ENCODE results near the gene EMCN.

DNA sequence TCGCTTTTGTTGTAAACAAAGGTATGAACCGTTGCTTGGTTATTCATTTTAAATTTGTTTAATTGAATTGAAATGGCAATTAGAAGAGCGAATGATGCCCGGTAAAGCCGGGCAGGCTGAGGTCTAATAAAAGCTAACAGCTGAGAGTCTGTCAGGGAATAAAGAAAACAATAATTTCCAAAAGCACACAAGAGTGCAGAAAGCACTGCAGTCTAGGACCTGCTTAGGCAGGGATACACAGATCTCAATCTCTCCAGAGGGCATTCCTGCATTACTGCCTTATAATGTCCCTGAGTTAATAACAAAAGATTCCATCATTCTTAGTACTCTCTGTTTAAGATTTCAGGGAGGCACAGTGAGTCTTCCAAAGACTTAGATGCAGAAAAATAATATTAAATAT, 27.6 kb upstream of the EMCN start:
- TF ChIP-seq, protein P1, sequence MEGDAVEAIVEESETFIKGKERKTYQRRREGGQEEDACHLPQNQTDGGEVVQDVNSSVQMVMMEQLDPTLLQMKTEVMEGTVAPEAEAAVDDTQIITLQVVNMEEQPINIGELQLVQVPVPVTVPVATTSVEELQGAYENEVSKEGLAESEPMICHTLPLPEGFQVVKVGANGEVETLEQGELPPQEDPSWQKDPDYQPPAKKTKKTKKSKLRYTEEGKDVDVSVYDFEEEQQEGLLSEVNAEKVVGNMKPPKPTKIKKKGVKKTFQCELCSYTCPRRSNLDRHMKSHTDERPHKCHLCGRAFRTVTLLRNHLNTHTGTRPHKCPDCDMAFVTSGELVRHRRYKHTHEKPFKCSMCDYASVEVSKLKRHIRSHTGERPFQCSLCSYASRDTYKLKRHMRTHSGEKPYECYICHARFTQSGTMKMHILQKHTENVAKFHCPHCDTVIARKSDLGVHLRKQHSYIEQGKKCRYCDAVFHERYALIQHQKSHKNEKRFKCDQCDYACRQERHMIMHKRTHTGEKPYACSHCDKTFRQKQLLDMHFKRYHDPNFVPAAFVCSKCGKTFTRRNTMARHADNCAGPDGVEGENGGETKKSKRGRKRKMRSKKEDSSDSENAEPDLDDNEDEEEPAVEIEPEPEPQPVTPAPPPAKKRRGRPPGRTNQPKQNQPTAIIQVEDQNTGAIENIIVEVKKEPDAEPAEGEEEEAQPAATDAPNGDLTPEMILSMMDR (IDR thresholded peaks at IDR 0.05 in 8 of 11, conservative IDR thresholded peaks at IDR 0.05 in 3 of 11), result no peak
- TF ChIP-seq POLR2A (IDR thresholded peaks at IDR 0.05), result no peak

Measured in spleen (tissue), 7 donors.